Measurements from ENCODE around the gene ZNF385C.

- TF ChIP-seq, protein P1, sequence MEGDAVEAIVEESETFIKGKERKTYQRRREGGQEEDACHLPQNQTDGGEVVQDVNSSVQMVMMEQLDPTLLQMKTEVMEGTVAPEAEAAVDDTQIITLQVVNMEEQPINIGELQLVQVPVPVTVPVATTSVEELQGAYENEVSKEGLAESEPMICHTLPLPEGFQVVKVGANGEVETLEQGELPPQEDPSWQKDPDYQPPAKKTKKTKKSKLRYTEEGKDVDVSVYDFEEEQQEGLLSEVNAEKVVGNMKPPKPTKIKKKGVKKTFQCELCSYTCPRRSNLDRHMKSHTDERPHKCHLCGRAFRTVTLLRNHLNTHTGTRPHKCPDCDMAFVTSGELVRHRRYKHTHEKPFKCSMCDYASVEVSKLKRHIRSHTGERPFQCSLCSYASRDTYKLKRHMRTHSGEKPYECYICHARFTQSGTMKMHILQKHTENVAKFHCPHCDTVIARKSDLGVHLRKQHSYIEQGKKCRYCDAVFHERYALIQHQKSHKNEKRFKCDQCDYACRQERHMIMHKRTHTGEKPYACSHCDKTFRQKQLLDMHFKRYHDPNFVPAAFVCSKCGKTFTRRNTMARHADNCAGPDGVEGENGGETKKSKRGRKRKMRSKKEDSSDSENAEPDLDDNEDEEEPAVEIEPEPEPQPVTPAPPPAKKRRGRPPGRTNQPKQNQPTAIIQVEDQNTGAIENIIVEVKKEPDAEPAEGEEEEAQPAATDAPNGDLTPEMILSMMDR (IDR thresholded peaks at IDR 0.05 in 2 of 3, conservative IDR thresholded peaks at IDR 0.05 in 1 of 3; ENCODE audit: borderline replicate concordance in 1 of 3, insufficient read depth in 1 of 3, low read depth in 2 of 3, low read length in 2 of 3), result no peak
- TF ChIP-seq POLR2AphosphoS5 (IDR thresholded peaks at IDR 0.05; ENCODE audit: low read depth, low read length), result no peak
- TF ChIP-seq POLR2A (IDR thresholded peaks at IDR 0.05; ENCODE audit: borderline replicate concordance, extremely low read depth, insufficient read depth, insufficient read length), result no peak
- TF ChIP-seq EGR1 (IDR thresholded peaks at IDR 0.05; ENCODE audit: low read depth), result no peak
- no peak for TF ChIP-seq EZH2 (IDR thresholded peaks at IDR 0.05)
Measured at GRCh38 chr17:42118126-42118510, 19.8 kb upstream of the ZNF385C start.
